DOHH2 (cell line): ENCODE measurements around the gene PROX2.

Experiments
- H3F3A ChIP-seq: fragments of 200-600 bp; sonication (generic), shearing (Covaris generic); 2 replicates; pipeline ENCODE4 v1.6.0; 2016; ENCODE audit warnings: antibody characterized with exemption, mild to moderate bottlenecking; ENCODE audit not compliant: control insufficient read depth, insufficient read depth
- H3K27ac ChIP-seq: fragments of 200-600 bp; sonication (generic); 2 replicates; pipeline ENCODE4 v1.5.1; 2014; ENCODE audit warnings: low read depth, mild to moderate bottlenecking, low read length, moderate library complexity
- H3K27me3 ChIP-seq: fragments of 200-600 bp; sonication (generic); 2 replicates; pipeline ENCODE4 v1.6.1; 2014; ENCODE audit warnings: mild to moderate bottlenecking, low read length, mixed read lengths; ENCODE audit not compliant: control insufficient read depth
- H3K36me3 ChIP-seq: fragments of 200-600 bp; sonication (generic); 2 replicates; pipeline ENCODE4 v1.6.1; 2014; ENCODE audit warnings: mild to moderate bottlenecking, low read length, moderate library complexity, mixed read lengths; ENCODE audit not compliant: control insufficient read depth
- H3K4me1 ChIP-seq: fragments of 200-600 bp; sonication (generic); 2 replicates; pipeline ENCODE4 v1.6.1; 2014; ENCODE audit warnings: mild to moderate bottlenecking, low read length, mixed read lengths; ENCODE audit not compliant: control insufficient read depth
- H3K4me2 ChIP-seq: fragments of 200-600 bp; sonication (generic); 2 replicates; pipeline ENCODE4 v1.6.0; 2014; ENCODE audit warnings: mild to moderate bottlenecking, low read length, moderate library complexity
- H3K4me3 ChIP-seq: fragments of 200-600 bp; sonication (generic); 2 replicates; pipeline ENCODE4 v1.5.1; 2014; ENCODE audit warnings: mild to moderate bottlenecking, low read length, mixed read lengths
- H3K79me2 ChIP-seq: fragments of 200-600 bp; sonication (generic); 2 replicates; pipeline ENCODE4 v1.6.1; 2014; ENCODE audit warnings: mild to moderate bottlenecking, low read length, mixed read lengths; ENCODE audit not compliant: control insufficient read depth
- H3K9me2 ChIP-seq: fragments of 200-600 bp; sonication (generic); replicated peaks from 2 replicates; pipeline ENCODE4 v1.6.1; 2014; ENCODE audit warnings: mild to moderate bottlenecking, low read length, mixed read lengths; ENCODE audit not compliant: control insufficient read depth
- H3K9me3 ChIP-seq: fragments of 200-600 bp; sonication (generic); 2 replicates; pipeline ENCODE4 v1.6.1; 2014; ENCODE audit warnings: antibody characterized with exemption, low read length, mixed read lengths; ENCODE audit not compliant: control insufficient read depth, insufficient read depth
- H4K20me1 ChIP-seq: fragments of 200-600 bp; sonication (generic); 2 replicates; pipeline ENCODE4 v1.6.0; 2014; ENCODE audit warnings: low read depth, mild to moderate bottlenecking, antibody characterized with exemption, low read length, moderate library complexity; ENCODE audit not compliant: control insufficient read depth, insufficient read depth
- CTCF ChIP-seq: fragments of 200-600 bp; sonication (generic); IDR thresholded peaks from one replicate; pipeline ENCODE4 v1.5.1; 2014; ENCODE audit warnings: antibody characterized with exemption, mild to moderate bottlenecking, low read depth, low read length; ENCODE audit not compliant: poor library complexity, severe bottlenecking
- EZH2phosphoT487 ChIP-seq: fragments of 200-600 bp; sonication (generic); IDR thresholded peaks from 2 replicates; pipeline ENCODE4 v1.6.1; 2017; ENCODE audit warnings: borderline replicate concordance, mild to moderate bottlenecking, antibody characterized with exemption, low read length, moderate library complexity, mixed read lengths

PROX2 gene

GRCh38 chr14:74919421-74920165 is 43.6 kb upstream of the PROX2 start:
- no peaks in the 10 kb centered on the region for H3K9me2 ChIP-seq
- no peaks in the 10 kb centered on the region for H4K20me1 ChIP-seq
- H3K4me2 ChIP-seq = no peak overlapping the region
- H3K9me3 ChIP-seq = no peaks in the 10 kb centered on the region
- no peaks in the 10 kb centered on the region for H3K36me3 ChIP-seq
- no peak overlapping the region for H3K27ac ChIP-seq
- no peaks in the 10 kb centered on the region for H3K79me2 ChIP-seq
- H3F3A ChIP-seq = no peaks in the 10 kb centered on the region
- no peaks in the 10 kb centered on the region for H3K27me3 ChIP-seq
- no peak overlapping the region for H3K4me3 ChIP-seq
- H3K4me1 ChIP-seq = peaks cover 13% of the 10 kb centered on the region
- no peak for TF ChIP-seq CTCF
- TF ChIP-seq EZH2phosphoT487 = no peak

GRCh38 chr14:74918380-74918779 is 42.4 kb upstream of the PROX2 start:
- H3K27me3 ChIP-seq = no peaks in the 10 kb centered on the region
- no peak overlapping the region for H3K27ac ChIP-seq
- no peaks in the 10 kb centered on the region for H4K20me1 ChIP-seq
- H3F3A ChIP-seq = no peaks in the 10 kb centered on the region
- no peak overlapping the region for H3K4me2 ChIP-seq
- no peaks in the 10 kb centered on the region for H3K36me3 ChIP-seq
- H3K79me2 ChIP-seq = no peaks in the 10 kb centered on the region
- H3K9me2 ChIP-seq = no peaks in the 10 kb centered on the region
- TF ChIP-seq EZH2phosphoT487 (no peak), CTCF (no peak)
- no peaks in the 10 kb centered on the region for H3K9me3 ChIP-seq
- H3K4me1 ChIP-seq = peaks cover 8% of the 10 kb centered on the region
- no peak overlapping the region for H3K4me3 ChIP-seq

- H3K4me3 ChIP-seq = no peak overlapping the region
- H3K79me2 ChIP-seq = no peaks in the 10 kb centered on the region
- H3K27ac ChIP-seq = no peak overlapping the region
- TF ChIP-seq CTCF (no peak), EZH2phosphoT487 (no peak)
- H3K9me2 ChIP-seq = no peaks in the 10 kb centered on the region
- H3F3A ChIP-seq = no peaks in the 10 kb centered on the region
- peaks cover 5% of the 10 kb centered on the region for H3K4me1 ChIP-seq
- no peaks in the 10 kb centered on the region for H4K20me1 ChIP-seq
- H3K36me3 ChIP-seq = no peaks in the 10 kb centered on the region
- no peak overlapping the region for H3K4me2 ChIP-seq
- no peaks in the 10 kb centered on the region for H3K9me3 ChIP-seq
- no peaks in the 10 kb centered on the region for H3K27me3 ChIP-seq
These were observed 41.7 kb upstream of the PROX2 start for GRCh38 chr14:74917646-74918081.
